GM06990 (cell line): ENCODE measurements around the gene LINC00305.

Experiments
- DNase-seq: peaks from one replicate; pipeline ENCODE4 v3.0.0-alpha.2; 2011; ENCODE audit not compliant: insufficient read length; ENCODE audit errors: extremely low read depth
- H3K27me3 ChIP-seq: replicated peaks from 2 replicates; pipeline ENCODE4 v1.6.0; 2011; ENCODE audit warnings: low read length; ENCODE audit not compliant: control insufficient read depth, insufficient read depth
- H3K36me3 ChIP-seq: 2 replicates; pipeline ENCODE4 v1.5.1; 2011; ENCODE audit warnings: low read length; ENCODE audit not compliant: control insufficient read depth, insufficient read depth
- H3K4me3 ChIP-seq: replicated peaks from 2 replicates; pipeline ENCODE4 v1.5.1; 2011; ENCODE audit warnings: low read depth, mild to moderate bottlenecking, control low read depth, low read length
- TF ChIP-seq, protein P1 (sequence below): IDR thresholded peaks from 2 replicates; pipeline ENCODE4 v1.5.1; 2011; ENCODE audit warnings: low read length, control low read depth, mild to moderate bottlenecking, inconsistent platforms; ENCODE audit not compliant: insufficient read depth, poor library complexity, severe bottlenecking

The LINC00305 gene

DNA sequence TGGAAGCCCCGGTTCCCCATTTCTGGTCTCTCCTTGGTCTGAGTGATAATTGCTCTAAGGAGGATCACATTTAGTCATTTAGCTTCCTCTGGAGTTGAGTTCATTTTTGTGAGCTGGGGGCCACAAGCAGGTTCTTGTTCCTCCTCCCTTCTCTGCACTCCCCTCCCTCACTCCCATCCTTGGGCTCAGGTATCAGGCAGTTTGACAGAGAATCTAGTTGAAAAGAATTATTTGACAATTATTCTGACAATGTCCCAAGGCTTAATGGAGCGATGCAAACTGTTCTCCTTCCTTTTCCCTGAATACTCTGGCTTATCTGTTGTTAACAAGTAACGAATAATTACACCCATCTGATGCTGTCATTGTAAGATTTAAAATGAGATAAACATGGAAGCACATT is 117.5 kb downstream of the LINC00305 start:
- DNase-seq: no peak
- no peaks in the 10 kb centered on the region for H3K36me3 ChIP-seq
- TF ChIP-seq, protein P1, sequence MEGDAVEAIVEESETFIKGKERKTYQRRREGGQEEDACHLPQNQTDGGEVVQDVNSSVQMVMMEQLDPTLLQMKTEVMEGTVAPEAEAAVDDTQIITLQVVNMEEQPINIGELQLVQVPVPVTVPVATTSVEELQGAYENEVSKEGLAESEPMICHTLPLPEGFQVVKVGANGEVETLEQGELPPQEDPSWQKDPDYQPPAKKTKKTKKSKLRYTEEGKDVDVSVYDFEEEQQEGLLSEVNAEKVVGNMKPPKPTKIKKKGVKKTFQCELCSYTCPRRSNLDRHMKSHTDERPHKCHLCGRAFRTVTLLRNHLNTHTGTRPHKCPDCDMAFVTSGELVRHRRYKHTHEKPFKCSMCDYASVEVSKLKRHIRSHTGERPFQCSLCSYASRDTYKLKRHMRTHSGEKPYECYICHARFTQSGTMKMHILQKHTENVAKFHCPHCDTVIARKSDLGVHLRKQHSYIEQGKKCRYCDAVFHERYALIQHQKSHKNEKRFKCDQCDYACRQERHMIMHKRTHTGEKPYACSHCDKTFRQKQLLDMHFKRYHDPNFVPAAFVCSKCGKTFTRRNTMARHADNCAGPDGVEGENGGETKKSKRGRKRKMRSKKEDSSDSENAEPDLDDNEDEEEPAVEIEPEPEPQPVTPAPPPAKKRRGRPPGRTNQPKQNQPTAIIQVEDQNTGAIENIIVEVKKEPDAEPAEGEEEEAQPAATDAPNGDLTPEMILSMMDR: no peak
- H3K27me3 ChIP-seq: no peaks in the 10 kb centered on the region
- no peak overlapping the region for H3K4me3 ChIP-seq
